Smooth muscle cell (in vitro differentiated cells): ENCODE data around the gene POLG2. TPM values are rescaled to one million over a fixed set of nuclear protein-coding genes. Genes with fewer than 3 reads are reported as not detected.

ENCODE experiments used
- DNase-seq: peaks from one replicate; lab custom pipeline; 2025; ENCODE audit not compliant: unreplicated experiment; lab: John Stamatoyannopoulos, UW
- H2AFZ ChIP-seq: fragments of 200-600 bp; sonication (generic); 2 replicates; pipeline ENCODE4 v1.6.0; 2016; ENCODE audit warnings: antibody characterized with exemption, low read depth, mild to moderate bottlenecking
- H3F3A ChIP-seq: fragments of 200-600 bp; sonication (generic); 2 replicates; pipeline ENCODE4 v1.6.0; 2017; ENCODE audit warnings: antibody characterized with exemption, low read depth
- H3K27ac ChIP-seq: fragments of 200-600 bp; sonication (generic); 2 replicates; pipeline ENCODE4 v1.5.1; 2016; ENCODE audit warnings: low read depth, mild to moderate bottlenecking
- H3K27me3 ChIP-seq: fragments of 200-600 bp; sonication (generic); 2 replicates; pipeline ENCODE4 v1.6.1; 2016; ENCODE audit warnings: low read depth, mild to moderate bottlenecking
- H3K36me3 ChIP-seq: fragments of 200-600 bp; sonication (generic); 2 replicates; pipeline ENCODE4 v1.5.1; 2016; ENCODE audit warnings: low read depth
- H3K4me1 ChIP-seq: fragments of 200-600 bp; sonication (generic); 2 replicates; pipeline ENCODE4 v1.5.1; 2016; ENCODE audit warnings: low read depth
- H3K4me2 ChIP-seq: fragments of 200-600 bp; sonication (generic); 2 replicates; pipeline ENCODE4 v1.6.0; 2016; ENCODE audit warnings: mild to moderate bottlenecking
- H3K4me3 ChIP-seq: fragments of 200-600 bp; sonication (generic); 2 replicates; pipeline ENCODE4 v1.5.1; 2016; ENCODE audit warnings: mild to moderate bottlenecking
- H3K79me2 ChIP-seq: fragments of 200-600 bp; sonication (generic); 2 replicates; pipeline ENCODE4 v1.6.0; 2016; ENCODE audit warnings: low read depth, mild to moderate bottlenecking
- H3K9ac ChIP-seq: fragments of 200-600 bp; sonication (generic); 2 replicates; pipeline ENCODE4 v1.6.0; 2016; ENCODE audit warnings: low read depth
- H3K9me3 ChIP-seq: fragments of 200-600 bp; sonication (generic); replicated peaks from 2 replicates; pipeline ENCODE4 v1.5.1; 2016; ENCODE audit warnings: low read depth
- H4K20me1 ChIP-seq: fragments of 200-600 bp; sonication (generic); 2 replicates; pipeline ENCODE4 v1.6.0; 2016; ENCODE audit warnings: low read depth
- CTCF ChIP-seq: fragments of 200-600 bp; sonication (generic); IDR thresholded peaks from 2 replicates; pipeline ENCODE4 v1.5.1; 2017; ENCODE audit warnings: borderline replicate concordance, mild to moderate bottlenecking, antibody characterized with exemption; ENCODE audit not compliant: insufficient read depth, poor library complexity, severe bottlenecking
- WGBS: methylation state at CpG from one replicate; pipeline ENCODE4 v1.1.7; 2016; ENCODE audit warnings: low lambda C conversion rate; 5-methylcytosine and 5-hydroxymethylcytosine counted together
- polyA plus RNA-seq: library from polyadenylated mRNA; unstranded; fragments of >200 nt; fragmentation: Nextera tagmentation; extraction: Ambion mirVana; gene quantifications from 2 replicates; pipeline ENCODE4 v1.2.1, GENCODE V29; 2016
- total RNA-seq: library from RNA; depleted of rRNA; stranded (reverse); fragments of >200 nt; gene quantifications from 2 replicates; pipeline ENCODE4 v1.2.3, GENCODE V29; 2014

The POLG2 gene
- total RNA-seq, result 8.2 and 22.6 TPM in 2 replicates
- polyA plus RNA-seq, result 8.0 and 11.8 TPM in 2 replicates

DNA sequence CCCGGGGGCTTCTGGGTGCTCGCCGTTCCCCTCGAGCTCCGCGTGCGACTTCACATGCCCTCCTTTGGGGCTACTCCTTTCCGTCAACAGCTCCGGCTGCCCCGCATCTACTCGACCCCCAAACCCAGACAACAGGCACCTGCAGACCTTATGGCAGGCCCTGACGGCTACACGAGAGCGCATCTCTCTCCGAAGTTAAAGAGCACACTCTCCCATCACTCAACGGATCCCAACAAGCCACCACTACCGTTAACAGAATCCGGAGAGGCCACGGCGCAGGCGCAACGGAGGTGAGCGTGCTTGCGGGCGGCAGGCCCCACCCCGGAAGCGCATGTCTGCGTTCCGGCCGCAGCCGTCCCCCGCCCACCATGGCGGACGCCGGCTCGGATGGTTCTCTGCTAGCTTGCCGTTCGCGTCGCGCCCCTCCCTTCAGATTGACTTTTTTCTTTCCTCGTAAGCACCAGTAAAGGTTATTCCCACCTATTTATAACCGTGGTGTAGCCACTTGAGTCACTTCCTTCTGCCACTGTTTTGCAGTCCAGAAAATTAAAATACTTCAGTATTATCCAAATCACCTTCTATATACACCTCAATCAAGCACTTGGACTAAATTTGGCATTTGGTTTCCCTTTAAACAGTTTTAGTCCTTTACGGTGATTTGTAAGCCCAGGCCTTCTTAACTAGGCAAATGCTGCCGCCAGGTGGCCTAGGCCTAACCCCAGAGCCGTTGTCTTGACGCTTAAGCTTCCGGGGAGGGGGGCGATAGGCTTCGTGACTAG lies at the start of gene POLG2:
TSS of gene POLG2 (minus strand) at position 269 of the 779 bp plus-strand sequence. CDS start at position 183, 86 bp downstream.
- peak within 1 kb of the TSS; percentile 82 for H3K4me2 ChIP-seq
- peak within 1 kb of the TSS; percentile 99 for H3K27ac ChIP-seq
- peaks cover 17% of the 10 kb centered on the region for H3K4me1 ChIP-seq
- peak within 1 kb of the TSS; percentile 70 for H3K9ac ChIP-seq
- H3K79me2 ChIP-seq, result peaks cover 40% of the 10 kb centered on the region
- peak within 1 kb of the TSS; percentile 54 for H3K4me3 ChIP-seq
- peak; percentile 43 for TF ChIP-seq CTCF
- no peak within 1 kb of the TSS for H2AFZ ChIP-seq
- no peaks in the 10 kb centered on the region for H3K27me3 ChIP-seq
- peaks cover 41% of the 10 kb centered on the region for H4K20me1 ChIP-seq
- DNase-seq, result peak; percentile 71
- H3F3A ChIP-seq, result peaks cover 41% of the 10 kb centered on the region
- peaks cover 30% of the 10 kb centered on the region for H3K36me3 ChIP-seq
- 2% methylated on average over 50 of the region's 50 CpGs for WGBS
- H3K9me3 ChIP-seq, result no peaks in the 10 kb centered on the region

DNA sequence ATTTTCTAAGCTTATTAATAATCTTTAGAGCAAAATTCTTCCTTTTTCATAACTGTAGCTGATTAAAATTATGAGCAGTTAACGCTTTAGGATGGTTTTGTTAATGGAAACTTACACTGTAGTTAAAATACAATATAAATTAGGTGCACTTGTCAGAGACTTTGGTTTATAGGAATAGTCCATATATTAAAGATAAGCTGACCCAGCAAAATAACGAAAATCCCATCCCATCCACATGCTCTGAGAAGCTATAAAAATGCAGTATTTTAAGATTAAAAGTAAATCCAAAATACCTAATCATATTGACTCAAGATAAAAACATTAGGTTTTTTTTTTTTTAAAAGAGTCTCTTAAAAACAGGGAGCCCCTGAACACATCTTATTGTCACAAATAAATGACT lies 47.9 kb upstream of the POLG2 start:
- Histone ChIP-seq H3K9ac (no peak overlapping the region), H4K20me1 (peaks cover 46% of the 10 kb centered on the region), H3K27me3 (no peaks in the 10 kb centered on the region), H3F3A (peaks cover 15% of the 10 kb centered on the region), H3K79me2 (no peaks in the 10 kb centered on the region), H3K36me3 (peaks cover 12% of the 10 kb centered on the region), H3K4me1 (no peaks in the 10 kb centered on the region), H3K9me3 (no peaks in the 10 kb centered on the region), H3K4me3 (no peak overlapping the region), H2AFZ (no peak overlapping the region), H3K27ac (no peak overlapping the region), H3K4me2 (no peak overlapping the region)
- WGBS, result 88% methylated on average over 2 of the region's 2 CpGs
- TF ChIP-seq CTCF, result no peak
- DNase-seq, result no peak

DNA sequence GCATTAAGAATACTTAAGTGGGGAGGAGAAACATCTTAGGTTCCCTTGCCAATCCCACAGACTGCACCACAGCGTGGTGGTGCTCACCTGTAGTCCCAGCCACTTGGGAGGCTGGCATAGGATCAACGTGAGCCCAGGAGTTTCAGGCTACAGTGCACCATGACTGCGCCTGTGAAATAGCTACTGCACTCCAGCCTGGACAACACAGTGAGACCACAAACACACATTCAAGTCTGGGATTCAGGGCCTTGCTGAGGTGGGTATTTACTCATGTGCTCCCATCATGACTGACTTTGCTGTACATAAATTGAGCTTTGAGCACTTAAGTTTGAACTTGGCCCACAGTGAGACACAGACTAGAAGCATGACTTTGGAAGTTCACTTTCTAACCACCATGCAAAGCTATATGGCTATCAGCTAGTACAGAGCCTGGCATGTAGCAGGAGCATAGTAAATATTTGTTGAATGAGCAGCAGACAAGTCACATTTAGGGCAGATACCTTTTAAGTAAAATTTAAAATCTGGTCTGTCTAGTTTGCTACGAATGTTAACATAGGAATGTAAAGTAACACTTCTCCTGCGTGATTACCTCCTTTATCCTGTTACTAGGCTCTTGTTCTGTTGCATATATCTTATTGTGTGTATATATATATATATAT lies 43.4 kb upstream of the POLG2 start:
- Histone ChIP-seq H3K4me1 (no peaks in the 10 kb centered on the region), H2AFZ (no peak overlapping the region), H3K9ac (no peak overlapping the region), H3K79me2 (no peaks in the 10 kb centered on the region), H3K36me3 (peaks cover 12% of the 10 kb centered on the region), H3F3A (peaks cover 23% of the 10 kb centered on the region), H4K20me1 (peaks cover 17% of the 10 kb centered on the region), H3K4me2 (no peak overlapping the region), H3K27ac (peak overlapping the region; percentile 6), H3K4me3 (no peak overlapping the region), H3K27me3 (no peaks in the 10 kb centered on the region), H3K9me3 (no peaks in the 10 kb centered on the region)
- 89% methylated on average over 5 of the region's 5 CpGs for WGBS
- DNase-seq, result no peak
- no peak for TF ChIP-seq CTCF
